Calu3 (cell line): ENCODE results near the gene FABP3. TPM values are rescaled to one million over a fixed set of nuclear protein-coding genes. Genes with fewer than 3 reads are reported as not detected.

Experiments
- BruUV-seq: library from RNA; stranded (reverse); fragments of 400-500 nt; replicated peaks from 2 replicates; lab custom pipeline; 2021; lab: Mats Ljungman, UMichigan
- CTCF ChIA-PET: fragments of 300-600 bp; sonication (Branson Sonifier 250); formaldehyde crosslinking; loops from one replicate; lab custom pipeline; 2022; ENCODE audit warnings: antibody characterized with exemption; lab: Charles Lee
- DNase-seq: peaks from one replicate; pipeline ENCODE4 v3.0.0; 2022
- H3K27ac Mint-ChIP-seq: one replicate; pipeline ENCODE4 v1.8.0; 2022; ENCODE audit warnings: mixed read lengths; ENCODE audit not compliant: unreplicated experiment
- H3K27me3 Mint-ChIP-seq: one replicate; pipeline ENCODE4 v1.8.0; 2022; ENCODE audit warnings: mixed read lengths; ENCODE audit not compliant: unreplicated experiment
- H3K36me3 Mint-ChIP-seq: one replicate; pipeline ENCODE4 v1.8.0; 2022; ENCODE audit warnings: mild to moderate bottlenecking, moderate library complexity, mixed read lengths; ENCODE audit not compliant: insufficient read depth, unreplicated experiment
- H3K4me1 Mint-ChIP-seq: one replicate; pipeline ENCODE4 v1.8.0; 2022; ENCODE audit warnings: mild to moderate bottlenecking, low read depth, mixed read lengths; ENCODE audit not compliant: unreplicated experiment
- H3K4me3 Mint-ChIP-seq: one replicate; pipeline ENCODE4 v1.8.0; 2022; ENCODE audit warnings: mild to moderate bottlenecking, low read depth, moderate library complexity, mixed read lengths; ENCODE audit not compliant: unreplicated experiment
- H3K9me3 Mint-ChIP-seq: one replicate; pipeline ENCODE4 v1.8.0; 2022; ENCODE audit warnings: low read depth, mixed read lengths; ENCODE audit not compliant: unreplicated experiment
- CTCF ChIP-seq: fragments of 200-600 bp; IDR thresholded peaks from one replicate; pipeline ENCODE4 v1.8.0; 2022; ENCODE audit warnings: antibody characterized with exemption; ENCODE audit not compliant: unreplicated experiment
- intact Hi-C: fragments of 100-400 bp; cut with micrococcal nuclease; formaldehyde crosslinking; loops from one replicate; pipeline ENCODE4 v1.10.0; 2022; ENCODE audit not compliant: unreplicated experiment
- total RNA-seq: library from RNA; stranded (reverse); gene quantifications from 2 replicates; pipeline ENCODE4 v1.2.3, GENCODE V29; 2022

The FABP3 gene
- total RNA-seq, 1 experiment from 2014 or later, result not detected

GRCh38 chr1:31336687-31337467, 36.0 kb downstream of the FABP3 start:
- Mint-ChIP-seq H3K36me3 (peaks cover 4% of the 10 kb centered on the region), H3K4me3 (no peak overlapping the region), H3K9me3 (no peaks in the 10 kb centered on the region), H3K27ac (no peak overlapping the region), H3K4me1 (no peaks in the 10 kb centered on the region), H3K27me3 (no peaks in the 10 kb centered on the region)
- no peak for TF ChIP-seq CTCF
- no peak for DNase-seq
- intact Hi-C loops, result no loop called here
- CTCF ChIA-PET, result no interaction called here
- BruUV-seq, result no TSS peak

GRCh38 chr1:31335007-31335406, 37.9 kb downstream of the FABP3 start:
- Mint-ChIP-seq H3K4me3 (no peak overlapping the region), H3K27ac (no peak overlapping the region), H3K9me3 (no peaks in the 10 kb centered on the region), H3K36me3 (no peaks in the 10 kb centered on the region), H3K4me1 (no peaks in the 10 kb centered on the region), H3K27me3 (no peaks in the 10 kb centered on the region)
- intact Hi-C loops, result loop anchor here (1.0 kb wide), 1 partner anchor 150 kb away; no protein-coding TSS in a partner anchor
- no TSS peak for BruUV-seq
- no peak for DNase-seq
- CTCF ChIA-PET, result no interaction called here
- TF ChIP-seq CTCF, result no peak

- Mint-ChIP-seq H3K4me3 (no peak overlapping the region), H3K27me3 (no peaks in the 10 kb centered on the region), H3K27ac (no peak overlapping the region), H3K4me1 (no peaks in the 10 kb centered on the region), H3K9me3 (no peaks in the 10 kb centered on the region), H3K36me3 (no peaks in the 10 kb centered on the region)
- DNase-seq, result no peak
- CTCF ChIA-PET, result no interaction called here
- TF ChIP-seq CTCF, result no peak
- BruUV-seq, result no TSS peak
- intact Hi-C loops, result no loop called here
Measured at GRCh38 chr1:31327381-31327780, 45.5 kb downstream of the FABP3 start.

GRCh38 chr1:31326461-31326860, 46.4 kb downstream of the FABP3 start:
- no peaks in the 10 kb centered on the region for H3K9me3 Mint-ChIP-seq
- CTCF ChIA-PET, result no interaction called here
- intact Hi-C loops, result no loop called here
- no peaks in the 10 kb centered on the region for H3K27me3 Mint-ChIP-seq
- H3K36me3 Mint-ChIP-seq, result no peaks in the 10 kb centered on the region
- no peak for TF ChIP-seq CTCF
- no peak overlapping the region for H3K4me3 Mint-ChIP-seq
- DNase-seq, result no peak
- H3K27ac Mint-ChIP-seq, result no peak overlapping the region
- BruUV-seq, result no TSS peak
- H3K4me1 Mint-ChIP-seq, result no peaks in the 10 kb centered on the region
